ENCODE results near the gene C22orf39.

The C22orf39 gene

GRCh38 chr22:19402642-19403191, 44.8 kb downstream of the C22orf39 start:
- DNase-seq (ENCODE audit: low read depth in 2 of 3, low spot score in 1 of 3), result no peak

- DNase-seq (ENCODE audit: low read depth in 2 of 3, low spot score in 1 of 3), result no peak
These were observed 46.0 kb downstream of the C22orf39 start for GRCh38 chr22:19401483-19401882.

- no peak for DNase-seq (ENCODE audit: low read depth in 2 of 3, low spot score in 1 of 3)
These were observed 46.6 kb downstream of the C22orf39 start for GRCh38 chr22:19400881-19401280.

GRCh38 chr22:19398652-19399051, 48.9 kb downstream of the C22orf39 start:
- DNase-seq (ENCODE audit: low read depth in 2 of 3, low spot score in 1 of 3), result no peak

- no peak for DNase-seq (ENCODE audit: low read depth in 2 of 3, low spot score in 1 of 3)
These were observed 49.3 kb downstream of the C22orf39 start for GRCh38 chr22:19398206-19398605.

- no peak for DNase-seq (ENCODE audit: low read depth in 2 of 3, low spot score in 1 of 3)
These were observed 49.8 kb downstream of the C22orf39 start for GRCh38 chr22:19397734-19398104.

- DNase-seq (ENCODE audit: low read depth in 2 of 3, low spot score in 1 of 3), result no peak
These were observed 50.4 kb downstream of the C22orf39 start for GRCh38 chr22:19396934-19397733.

GRCh38 chr22:19396561-19396933, 51.0 kb downstream of the C22orf39 start:
- DNase-seq (ENCODE audit: low read depth in 2 of 3, low spot score in 1 of 3), result no peak

- no peak for DNase-seq (ENCODE audit: low read depth in 2 of 3, low spot score in 1 of 3)
These were observed 52.2 kb downstream of the C22orf39 start for GRCh38 chr22:19395276-19395675.

GRCh38 chr22:19394274-19395050, 53.0 kb downstream of the C22orf39 start:
- no peak for DNase-seq (ENCODE audit: low read depth in 2 of 3, low spot score in 1 of 3)

- DNase-seq (ENCODE audit: low read depth in 2 of 3, low spot score in 1 of 3), result no peak
These were observed 53.8 kb downstream of the C22orf39 start for GRCh38 chr22:19393704-19394103.

All from stimulated activated CD4-positive, alpha-beta T cell treated with anti-CD3 and anti-CD28 coated beads, Interleukin-12 subunit alpha, Interleukin-12 subunit beta, amount 100 ng/mL, for 48 hours (primary cell).